ENCODE data around the gene AMMECR1L. TPM values are rescaled to one million over a fixed set of nuclear protein-coding genes. Genes with fewer than 3 reads are reported as not detected.

Gene AMMECR1L
- total RNA-seq, 1 experiment from 2014 or later, result 20.3 TPM

- Histone ChIP-seq H2AFZ (no peak overlapping the region), H3K4me3 (no peak overlapping the region), H4K20me1 (ENCODE audit: insufficient read depth) (0 out of 2 replicates have a peak, but pooled peaks cover 5% of the 10 kb centered on the region), H3K79me2 (ENCODE audit: low read depth) (peaks cover 6% of the 10 kb centered on the region), H3K9me2 (ENCODE audit: insufficient read depth) (no peaks in the 10 kb centered on the region), H3K4me2 (no peak overlapping the region), H3K27me3 (ENCODE audit: insufficient read depth, low read depth) (no peaks in the 10 kb centered on the region), H3K36me3 (ENCODE audit: low read depth) (peaks cover 15% of the 10 kb centered on the region; the same call in 1 of the 2 replicates), H3K27ac (no peak overlapping the region), H3F3A (ENCODE audit: insufficient read depth, low read depth) (peaks cover 11% of the 10 kb centered on the region; the same call in 1 of the 2 replicates), H3K9me3 (ENCODE audit: insufficient read depth, low read depth) (no peaks in the 10 kb centered on the region), H3K4me1 (replicated peaks; ENCODE audit: insufficient read depth) (no peaks in the 10 kb centered on the region)
- no peak for DNase-seq
- no TSS peak for BruUV-seq (replicated peaks)
- POLR2A ChIA-PET (ENCODE audit: unreplicated experiment), result no interaction called here
- intact Hi-C loops (cut with micrococcal nuclease; ENCODE audit: unreplicated experiment), result no loop called here
- TF ChIP-seq CTCF (conservative IDR thresholded peaks at IDR 0.05), result no peak
- no peak for TF ChIP-seq EZH2 (IDR thresholded peaks at IDR 0.05; ENCODE audit: low read depth)
- CTCF ChIA-PET, result no interaction called here
Observed at GRCh38 chr2:127862228-127862627, 23.5 kb downstream of the AMMECR1L start.

GRCh38 chr2:127860130-127860529 lies 25.6 kb downstream of the AMMECR1L start:
- Histone ChIP-seq H3F3A (ENCODE audit: insufficient read depth, low read depth) (peaks cover 14% of the 10 kb centered on the region; the same call in 1 of the 2 replicates), H4K20me1 (ENCODE audit: insufficient read depth) (peaks cover 11% of the 10 kb centered on the region), H3K9me3 (ENCODE audit: insufficient read depth, low read depth) (no peaks in the 10 kb centered on the region), H3K27ac (no peak overlapping the region), H3K79me2 (ENCODE audit: low read depth) (peaks cover 27% of the 10 kb centered on the region), H2AFZ (no peak overlapping the region), H3K4me1 (replicated peaks; ENCODE audit: insufficient read depth) (peaks cover 15% of the 10 kb centered on the region), H3K27me3 (ENCODE audit: insufficient read depth, low read depth) (no peaks in the 10 kb centered on the region), H3K4me2 (no peak overlapping the region), H3K4me3 (no peak overlapping the region; the same call in 1 of the 2 replicates), H3K9me2 (ENCODE audit: insufficient read depth) (no peaks in the 10 kb centered on the region), H3K36me3 (ENCODE audit: low read depth) (peaks cover 8% of the 10 kb centered on the region; the same call in 1 of the 2 replicates)
- no TSS peak for BruUV-seq (replicated peaks)
- intact Hi-C loops (cut with micrococcal nuclease; ENCODE audit: unreplicated experiment), result no loop called here
- DNase-seq, result no peak
- TF ChIP-seq EZH2 (IDR thresholded peaks at IDR 0.05; ENCODE audit: low read depth), result no peak
- no peak for TF ChIP-seq CTCF (conservative IDR thresholded peaks at IDR 0.05)
- POLR2A ChIA-PET (ENCODE audit: unreplicated experiment), result no interaction called here
- CTCF ChIA-PET, result no interaction called here

- Histone ChIP-seq H3K27me3 (ENCODE audit: insufficient read depth, low read depth) (no peaks in the 10 kb centered on the region), H3K9me3 (ENCODE audit: insufficient read depth, low read depth) (no peaks in the 10 kb centered on the region), H3K4me1 (replicated peaks; ENCODE audit: insufficient read depth) (peaks cover 15% of the 10 kb centered on the region), H3K79me2 (ENCODE audit: low read depth) (peaks cover 31% of the 10 kb centered on the region), H2AFZ (no peak overlapping the region), H3K4me2 (no peak overlapping the region; the same call in 1 of the 2 replicates), H3K4me3 (no peak overlapping the region; the same call in 1 of the 2 replicates), H3F3A (ENCODE audit: insufficient read depth, low read depth) (peaks cover 14% of the 10 kb centered on the region; the same call in 1 of the 2 replicates), H4K20me1 (ENCODE audit: insufficient read depth) (peaks cover 15% of the 10 kb centered on the region), H3K27ac (no peak overlapping the region), H3K36me3 (ENCODE audit: low read depth) (0 out of 2 replicates have a peak, but pooled peaks cover 4% of the 10 kb centered on the region), H3K9me2 (ENCODE audit: insufficient read depth) (no peaks in the 10 kb centered on the region)
- CTCF ChIA-PET, result interaction anchor here (0.6 kb wide), 1 partner anchor 44 kb away, joined by 17 read pairs; no protein-coding TSS in a partner anchor
- POLR2A ChIA-PET (ENCODE audit: unreplicated experiment), result no interaction called here
- peak; percentile 45 to 69 for DNase-seq
- intact Hi-C loops (cut with micrococcal nuclease; ENCODE audit: unreplicated experiment), result loop anchor here (2.0 to 5.0 kb wide), 4 partner anchors 47 to 167 kb away; partner anchors contain the start of genes SFT2D3 and WDR33
- TF ChIP-seq CTCF (conservative IDR thresholded peaks at IDR 0.05) (no peak), EZH2 (IDR thresholded peaks at IDR 0.05; ENCODE audit: low read depth) (no peak)
- no TSS peak for BruUV-seq (replicated peaks)
Observed at GRCh38 chr2:127859712-127860085, 26.1 kb downstream of the AMMECR1L start.

All from PC-9 (cell line).